ENCODE data around the gene TMEM184A. TPM values are rescaled to one million over a fixed set of nuclear protein-coding genes. Genes with fewer than 3 reads are reported as not detected.

Gene TMEM184A
- total and polyA plus RNA-seq, 7 donors: 0.28 to 60.3 (median 9.3) TPM; not detected in 3

DNA sequence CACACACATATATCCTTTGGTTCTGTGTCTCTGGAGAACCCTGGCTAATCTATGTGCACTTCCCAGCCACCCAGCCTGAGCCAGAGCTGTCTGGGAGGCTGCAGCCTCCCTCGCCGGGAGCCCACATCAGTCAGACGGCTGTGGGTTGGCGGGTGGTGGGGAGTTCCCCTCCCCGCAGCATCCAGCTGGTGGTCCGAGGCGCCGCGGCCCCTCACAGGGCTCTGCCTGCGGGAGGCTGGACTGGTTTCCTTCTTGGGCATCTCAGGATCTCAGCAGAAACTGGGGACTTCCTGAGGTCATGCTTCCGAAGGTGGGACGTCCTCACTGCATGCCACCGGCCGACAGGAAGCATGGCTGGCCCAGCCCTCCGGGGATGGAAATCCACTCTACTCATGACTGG lies 35.9 kb upstream of the TMEM184A start:
- peaks cover 0 to 4% (median 0%) of the 10 kb centered on the region in 4 donors for H3K4me1 ChIP-seq
- intact Hi-C loops (cut with DNase I): no loop called here
- whole genome bisulfite sequencing, 2 donors: 17 to 56% methylated on average over 15 of the region's 15 CpGs
- DNase-seq: no peak
- peaks cover 0 to 7% (median 3%) of the 10 kb centered on the region in 4 donors for H3K9me3 ChIP-seq
- H3K27me3 ChIP-seq: peaks cover 15 to 90% (median 56%) of the 10 kb centered on the region in 3 donors
- H3K4me3 ChIP-seq: no peak overlapping the region
- no peak overlapping the region for H3K27ac ChIP-seq
- TF ChIP-seq, protein P1, sequence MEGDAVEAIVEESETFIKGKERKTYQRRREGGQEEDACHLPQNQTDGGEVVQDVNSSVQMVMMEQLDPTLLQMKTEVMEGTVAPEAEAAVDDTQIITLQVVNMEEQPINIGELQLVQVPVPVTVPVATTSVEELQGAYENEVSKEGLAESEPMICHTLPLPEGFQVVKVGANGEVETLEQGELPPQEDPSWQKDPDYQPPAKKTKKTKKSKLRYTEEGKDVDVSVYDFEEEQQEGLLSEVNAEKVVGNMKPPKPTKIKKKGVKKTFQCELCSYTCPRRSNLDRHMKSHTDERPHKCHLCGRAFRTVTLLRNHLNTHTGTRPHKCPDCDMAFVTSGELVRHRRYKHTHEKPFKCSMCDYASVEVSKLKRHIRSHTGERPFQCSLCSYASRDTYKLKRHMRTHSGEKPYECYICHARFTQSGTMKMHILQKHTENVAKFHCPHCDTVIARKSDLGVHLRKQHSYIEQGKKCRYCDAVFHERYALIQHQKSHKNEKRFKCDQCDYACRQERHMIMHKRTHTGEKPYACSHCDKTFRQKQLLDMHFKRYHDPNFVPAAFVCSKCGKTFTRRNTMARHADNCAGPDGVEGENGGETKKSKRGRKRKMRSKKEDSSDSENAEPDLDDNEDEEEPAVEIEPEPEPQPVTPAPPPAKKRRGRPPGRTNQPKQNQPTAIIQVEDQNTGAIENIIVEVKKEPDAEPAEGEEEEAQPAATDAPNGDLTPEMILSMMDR (IDR thresholded peaks at IDR 0.05): no peak
- TF ChIP-seq EP300 (IDR thresholded peaks at IDR 0.05) (no peak), POLR2AphosphoS5 (IDR thresholded peaks at IDR 0.05) (no peak), POLR2A (IDR thresholded peaks at IDR 0.05) (no peak)
- H3K36me3 ChIP-seq: no peaks in the 10 kb centered on the region

DNA sequence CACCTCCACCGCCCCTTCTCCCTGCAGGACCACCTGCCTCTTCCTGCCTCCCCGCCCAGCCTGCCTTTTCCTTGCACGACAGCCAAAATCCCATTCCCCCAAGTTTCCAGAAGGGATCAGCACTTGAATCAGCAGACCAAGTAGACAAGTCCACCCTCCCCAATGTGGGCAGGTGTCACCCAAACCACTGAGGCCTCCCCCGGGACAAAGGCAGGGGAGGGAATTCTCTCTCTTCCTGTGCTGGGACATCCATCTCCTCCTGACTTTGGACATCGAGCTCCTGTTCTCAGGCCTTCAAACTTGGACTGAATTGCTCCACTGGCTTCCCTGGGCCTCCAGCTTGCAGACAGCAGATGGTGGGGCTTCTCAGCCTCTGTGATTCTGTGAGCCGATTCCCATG lies 35.4 kb upstream of the TMEM184A start:
- no peak for DNase-seq
- no peak for TF ChIP-seq POLR2AphosphoS5 (IDR thresholded peaks at IDR 0.05)
- TF ChIP-seq, protein P1 (IDR thresholded peaks at IDR 0.05): no peak
- TF ChIP-seq EP300 (IDR thresholded peaks at IDR 0.05): no peak
- no peak for TF ChIP-seq POLR2A (IDR thresholded peaks at IDR 0.05)
- intact Hi-C loops (cut with DNase I): no loop called here
- Histone ChIP-seq H3K4me3 (no peak overlapping the region), H3K27me3 (peaks cover 14 to 90% (median 52%) of the 10 kb centered on the region in 3 donors), H3K9me3 (peaks cover 0 to 7% (median 3%) of the 10 kb centered on the region in 4 donors), H3K36me3 (no peaks in the 10 kb centered on the region), H3K4me1 (peaks cover 0 to 4% (median 0%) of the 10 kb centered on the region in 4 donors), H3K27ac (no peak overlapping the region)
- WGBS, 2 donors: 57 to 59% methylated on average over 6 of the region's 6 CpGs

GRCh38 chr7:1590887-1591286 lies 34.9 kb upstream of the TMEM184A start:
- WGBS, 2 donors: 54 to 64% methylated on average over 9 of the region's 9 CpGs
- TF ChIP-seq POLR2A (IDR thresholded peaks at IDR 0.05): no peak
- TF ChIP-seq, protein P1 (IDR thresholded peaks at IDR 0.05): no peak
- TF ChIP-seq EP300 (IDR thresholded peaks at IDR 0.05): no peak
- no peak for TF ChIP-seq POLR2AphosphoS5 (IDR thresholded peaks at IDR 0.05)

DNA sequence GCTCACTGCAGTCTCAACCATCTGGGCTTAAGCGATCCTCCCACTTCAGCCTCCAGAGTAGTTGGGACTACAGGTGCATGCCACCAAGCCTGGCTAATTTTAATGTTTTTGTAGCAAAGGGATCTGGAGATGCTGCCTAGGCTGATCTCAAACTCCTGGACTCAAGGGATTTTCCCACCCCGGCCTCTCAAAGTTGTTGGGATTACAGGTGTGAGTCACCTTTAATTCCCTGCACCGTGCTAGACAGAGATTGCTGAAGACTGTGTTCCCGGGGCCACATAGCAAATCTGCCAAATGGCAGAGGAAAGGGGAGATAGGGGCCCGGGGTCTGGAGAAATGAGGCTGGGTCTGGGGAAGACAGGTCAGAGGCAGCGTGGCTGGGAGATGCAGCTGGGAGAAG lies 34.5 kb upstream of the TMEM184A start:
- H3K27ac ChIP-seq: no peak overlapping the region
- intact Hi-C loops (cut with DNase I): no loop called here
- H3K4me3 ChIP-seq: no peak overlapping the region
- 68 to 81% methylated on average over 6 of the region's 6 CpGs for WGBS, 2 donors
- peaks cover 0 to 7% (median 3%) of the 10 kb centered on the region in 4 donors for H3K9me3 ChIP-seq
- no peaks in the 10 kb centered on the region for H3K36me3 ChIP-seq
- H3K27me3 ChIP-seq: peaks cover 8 to 87% (median 43%) of the 10 kb centered on the region in 3 donors
- no peak for TF ChIP-seq POLR2AphosphoS5 (IDR thresholded peaks at IDR 0.05)
- TF ChIP-seq, protein P1 (IDR thresholded peaks at IDR 0.05): no peak
- TF ChIP-seq EP300 (IDR thresholded peaks at IDR 0.05): no peak
- no peak for TF ChIP-seq POLR2A (IDR thresholded peaks at IDR 0.05)
- no peak for DNase-seq
- H3K4me1 ChIP-seq: peaks cover 0 to 4% (median 0%) of the 10 kb centered on the region in 4 donors

More at GRCh38 chr7:1590887-1591286, 34.9 kb upstream of the TMEM184A start:
- Histone ChIP-seq H3K4me1 (peaks cover 0 to 4% (median 0%) of the 10 kb centered on the region in 4 donors), H3K27ac (no peak overlapping the region), H3K36me3 (no peaks in the 10 kb centered on the region), H3K4me3 (no peak overlapping the region), H3K9me3 (peaks cover 0 to 7% (median 3%) of the 10 kb centered on the region in 4 donors), H3K27me3 (peaks cover 9 to 90% (median 47%) of the 10 kb centered on the region in 3 donors)
- intact Hi-C loops (cut with DNase I): no loop called here
- no peak for DNase-seq

DNA sequence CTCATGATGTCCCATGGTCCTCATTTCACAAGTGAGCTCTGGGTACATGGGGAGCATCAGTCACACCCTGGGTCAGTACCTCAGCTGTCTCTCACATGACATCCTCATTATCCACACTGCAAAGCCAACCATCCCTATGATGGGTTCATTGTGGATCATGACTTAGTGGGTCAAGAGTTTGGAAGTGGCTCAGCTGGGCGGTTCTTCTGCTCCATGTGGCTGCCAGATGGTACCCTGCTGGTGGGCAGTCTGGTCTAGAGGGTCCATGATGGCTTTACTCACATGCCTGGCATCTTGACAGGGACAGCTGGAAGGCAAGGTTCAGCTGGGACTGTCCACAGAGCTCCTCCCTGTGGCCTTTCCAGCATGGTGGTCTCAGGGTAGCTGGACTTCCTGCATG lies 33.0 kb upstream of the TMEM184A start:
- Histone ChIP-seq H3K27ac (no peak overlapping the region), H3K4me1 (peaks cover 0 to 4% (median 0%) of the 10 kb centered on the region in 4 donors), H3K27me3 (peaks cover 4 to 81% (median 36%) of the 10 kb centered on the region in 3 donors), H3K9me3 (peaks cover 0 to 7% (median 3%) of the 10 kb centered on the region in 4 donors), H3K4me3 (no peak overlapping the region), H3K36me3 (no peaks in the 10 kb centered on the region)
- intact Hi-C loops (cut with DNase I): no loop called here
- WGBS, 2 donors: 95 to 98% methylated on average over 1 of the region's 1 CpG
- TF ChIP-seq, protein P1 (IDR thresholded peaks at IDR 0.05): no peak
- TF ChIP-seq POLR2AphosphoS5 (IDR thresholded peaks at IDR 0.05): no peak
- no peak for TF ChIP-seq EP300 (IDR thresholded peaks at IDR 0.05)
- no peak for TF ChIP-seq POLR2A (IDR thresholded peaks at IDR 0.05)
- DNase-seq: no peak

Measured in sigmoid colon (tissue), 7 donors.